AG10803 (cell line): Measurements from ENCODE around the gene C10orf53.
"Not testable (repeated sequence)": the region's sequence is repeated elsewhere in the genome, so short reads cannot be mapped to it uniquely, and the experiment has no call there.

ENCODE experiments used
- DNase-seq: peaks from one replicate; pipeline ENCODE4 v3.0.0; 2010; ENCODE audit warnings: low read depth
- H3K4me3 ChIP-seq: 2 replicates; pipeline ENCODE4 v1.5.1; 2011; ENCODE audit warnings: mild to moderate bottlenecking, low read length, control low read depth
- CTCF ChIP-seq: conservative IDR thresholded peaks from 2 replicates; pipeline ENCODE4 v1.5.1; 2011; ENCODE audit warnings: mild to moderate bottlenecking, low read length, control low read depth, inconsistent platforms

The C10orf53 gene

GRCh38 chr10:49667991-49668390, 11.5 kb upstream of the C10orf53 start:
- H3K4me3 ChIP-seq: no peak overlapping the region
- no peak for TF ChIP-seq CTCF
- no peak for DNase-seq

- no peak overlapping the region for H3K4me3 ChIP-seq
- DNase-seq: no peak
- TF ChIP-seq CTCF: no peak
Observed at GRCh38 chr10:49668684-49669083, 10.8 kb upstream of the C10orf53 start.

- H3K4me3 ChIP-seq: no peak overlapping the region
- TF ChIP-seq CTCF: no peak
Observed at GRCh38 chr10:49678827-49679479, 498 bp upstream of the C10orf53 start.

GRCh38 chr10:49682449-49682848, 3.0 kb downstream of the C10orf53 start:
- not testable (repeated sequence) for H3K4me3 ChIP-seq, DNase-seq

More at GRCh38 chr10:49678827-49679479, 498 bp upstream of the C10orf53 start:
- no peak for DNase-seq

- TF ChIP-seq CTCF: no peak
- no peak for DNase-seq
- no peak overlapping the region for H3K4me3 ChIP-seq
Observed at GRCh38 chr10:49682879-49683278, 3.4 kb downstream of the C10orf53 start.

GRCh38 chr10:49686651-49687050, 7.2 kb downstream of the C10orf53 start:
- H3K4me3 ChIP-seq: no peak overlapping the region
- DNase-seq: no peak
- no peak for TF ChIP-seq CTCF

- TF ChIP-seq CTCF: no peak
- DNase-seq: no peak
- H3K4me3 ChIP-seq: no peak overlapping the region
Observed at GRCh38 chr10:49688261-49688846, 8.9 kb downstream of the C10orf53 start.
